ENCODE data around the gene SCML1. TPM values are rescaled to one million over a fixed set of nuclear protein-coding genes. Genes with fewer than 3 reads are reported as not detected.

The SCML1 gene
- total RNA-seq, 1 experiment from 2014 or later = 1.6 TPM

DNA sequence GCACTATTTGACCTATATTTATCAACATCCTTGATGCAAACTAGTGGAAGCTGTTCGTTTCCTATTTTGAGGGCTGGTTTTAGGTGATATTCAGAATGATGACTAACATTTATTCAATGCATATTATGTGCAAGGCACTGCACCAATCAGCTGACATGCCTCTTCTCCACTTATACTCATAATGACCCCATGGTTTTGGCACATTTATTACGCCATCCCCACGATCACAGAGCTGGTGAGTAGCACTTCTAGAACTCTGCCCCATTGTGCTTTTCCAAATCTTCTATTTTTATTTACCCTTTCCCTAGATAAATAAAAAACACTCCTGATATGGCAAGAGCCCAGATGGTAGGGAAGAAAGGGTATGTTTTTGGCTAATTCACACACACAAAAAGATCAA lies 13.1 kb downstream of the SCML1 start:
- H3T11ph ChIP-seq (ENCODE audit: low read length) = no peak overlapping the region
- H4K8ac ChIP-seq (replicated peaks; ENCODE audit: insufficient read length, low read depth, low read length) = no peak overlapping the region
- no peak overlapping the region for H3K27ac ChIP-seq (ENCODE audit: insufficient read length, low read depth, low read length)
- no peak overlapping the region for H3K14ac ChIP-seq (ENCODE audit: insufficient read depth, low read length)
- Mint-ChIP-seq H3K9me3 (peaks cover 0 to under 1% of the 10 kb centered on the region in 2 experiments; a peak in 2 of 5 replicates), H3K4me1 (no peaks in the 10 kb centered on the region), H3K27me3 (ENCODE audit: low read depth) (peaks cover 4% of the 10 kb centered on the region; the same call in 1 of the 2 replicates), H3K4me3 (no peak overlapping the region), H3K36me3 (ENCODE audit: insufficient read depth in 1 of 3, low read depth in 3 of 3) (no peaks in the 10 kb centered on the region; a peak in 1 of 7 replicates), H3K27ac (no peak overlapping the region)
- no peak overlapping the region for H2BK120ac ChIP-seq (ENCODE audit: low read depth, low read length, poor library complexity, severe bottlenecking)
- no peaks in the 10 kb centered on the region for H3K79me2 ChIP-seq (ENCODE audit: insufficient read depth, low read length)
- H2AK5ac ChIP-seq (ENCODE audit: insufficient read length, low read length) = no peak overlapping the region
- no peak overlapping the region for H3K56ac ChIP-seq (ENCODE audit: insufficient read length, low read depth, low read length)
- H2BK5ac ChIP-seq (ENCODE audit: insufficient read length, low read length) = no peak overlapping the region
- no peak overlapping the region for H3K9ac ChIP-seq (ENCODE audit: extremely low read depth, insufficient read length, low read length)
- no peak overlapping the region for H4K5ac ChIP-seq (ENCODE audit: insufficient read length, low read depth, low read length)
- H2BK15ac ChIP-seq (ENCODE audit: low read depth, low read length) = no peak overlapping the region
- H2BK12ac ChIP-seq (ENCODE audit: insufficient read length, low read depth, low read length) = no peak overlapping the region
- DNase-seq = no peak
- H3K9me3 ChIP-seq (ENCODE audit: control insufficient read depth, low read depth, low read length) = no peaks in the 10 kb centered on the region
- H3K4ac ChIP-seq (ENCODE audit: low read depth, low read length) = no peak overlapping the region
- no peak overlapping the region for H3K18ac ChIP-seq (ENCODE audit: insufficient read length, low read depth, low read length)
- no peak overlapping the region for H3K4me2 ChIP-seq (ENCODE audit: insufficient read depth, insufficient read length, low read length)
- H2AFZ ChIP-seq (ENCODE audit: low read length) = no peak overlapping the region
- H2BK20ac ChIP-seq (ENCODE audit: low read depth, low read length, poor library complexity, severe bottlenecking) = no peak overlapping the region
- H3K79me1 ChIP-seq (ENCODE audit: insufficient read depth, low read depth, low read length, poor library complexity, severe bottlenecking) = no peaks in the 10 kb centered on the region
- WGBS (ENCODE audit: extremely low coverage, insufficient read length, low lambda C conversion rate) = no CpG with 5 or more reads among the region's 3 CpGs
- peaks cover 3% of the 10 kb centered on the region; the same call in 1 of the 2 replicates for H3K27me3 ChIP-seq (ENCODE audit: insufficient read depth, low read length)
- H3K23ac ChIP-seq (ENCODE audit: insufficient read length, low read depth, low read length) = no peak overlapping the region
- no peaks in the 10 kb centered on the region for H3K4me1 ChIP-seq (ENCODE audit: insufficient read depth, low read length)
- no peaks in the 10 kb centered on the region for H3K23me2 ChIP-seq (ENCODE audit: insufficient read length, low read depth, low read length, poor library complexity, severe bottlenecking)
- H4K20me1 ChIP-seq (ENCODE audit: control insufficient read depth, insufficient read depth, insufficient read length) = no peaks in the 10 kb centered on the region
- no peak for TF ChIP-seq CTCF (conservative IDR thresholded peaks at IDR 0.05)
- no peak overlapping the region for H4K91ac ChIP-seq (ENCODE audit: insufficient read length, low read depth, low read length)
